Stimulated activated CD4-positive, alpha-beta T cell treated with anti-CD3 and anti-CD28 coated beads, TNF-alpha, amount 100 ng/mL, for 24 hours (primary cell): ENCODE data around the gene GET3.
"Not testable (repeated sequence)": the region's sequence is repeated elsewhere in the genome, so short reads cannot be mapped to it uniquely, and the experiment has no call there.

ENCODE experiments used
- DNase-seq, 3 experiments: peaks; one replicate each; pipeline ENCODE4 v3.0.0-alpha.2; 2020; ENCODE audit warnings: low read depth in 3 of 3

The GET3 gene

DNA sequence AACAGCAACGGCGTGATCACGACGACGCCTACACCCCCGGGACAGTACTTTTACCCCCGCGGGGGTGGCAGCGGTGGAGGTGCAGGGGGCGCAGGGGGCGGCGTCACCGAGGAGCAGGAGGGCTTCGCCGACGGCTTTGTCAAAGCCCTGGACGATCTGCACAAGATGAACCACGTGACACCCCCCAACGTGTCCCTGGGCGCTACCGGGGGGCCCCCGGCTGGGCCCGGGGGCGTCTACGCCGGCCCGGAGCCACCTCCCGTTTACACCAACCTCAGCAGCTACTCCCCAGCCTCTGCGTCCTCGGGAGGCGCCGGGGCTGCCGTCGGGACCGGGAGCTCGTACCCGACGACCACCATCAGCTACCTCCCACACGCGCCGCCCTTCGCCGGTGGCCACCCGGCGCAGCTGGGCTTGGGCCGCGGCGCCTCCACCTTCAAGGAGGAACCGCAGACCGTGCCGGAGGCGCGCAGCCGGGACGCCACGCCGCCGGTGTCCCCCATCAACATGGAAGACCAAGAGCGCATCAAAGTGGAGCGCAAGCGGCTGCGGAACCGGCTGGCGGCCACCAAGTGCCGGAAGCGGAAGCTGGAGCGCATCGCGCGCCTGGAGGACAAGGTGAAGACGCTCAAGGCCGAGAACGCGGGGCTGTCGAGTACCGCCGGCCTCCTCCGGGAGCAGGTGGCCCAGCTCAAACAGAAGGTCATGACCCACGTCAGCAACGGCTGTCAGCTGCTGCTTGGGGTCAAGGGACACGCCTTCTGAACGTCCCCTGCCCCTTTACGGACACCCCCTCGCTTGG is 55.0 kb downstream of the GET3 start:
- DNase-seq = peak in 1 of 3 experiments; percentile 72

DNA sequence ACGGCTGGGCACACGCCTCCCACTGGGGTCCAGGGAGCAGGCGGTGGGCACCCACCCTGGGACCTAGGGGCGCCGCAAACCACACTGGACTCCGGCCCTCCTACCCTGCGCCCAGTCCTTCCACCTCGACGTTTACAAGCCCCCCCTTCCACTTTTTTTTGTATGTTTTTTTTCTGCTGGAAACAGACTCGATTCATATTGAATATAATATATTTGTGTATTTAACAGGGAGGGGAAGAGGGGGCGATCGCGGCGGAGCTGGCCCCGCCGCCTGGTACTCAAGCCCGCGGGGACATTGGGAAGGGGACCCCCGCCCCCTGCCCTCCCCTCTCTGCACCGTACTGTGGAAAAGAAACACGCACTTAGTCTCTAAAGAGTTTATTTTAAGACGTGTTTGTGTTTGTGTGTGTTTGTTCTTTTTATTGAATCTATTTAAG is 55.6 kb downstream of the GET3 start:
- DNase-seq = no peak

DNA sequence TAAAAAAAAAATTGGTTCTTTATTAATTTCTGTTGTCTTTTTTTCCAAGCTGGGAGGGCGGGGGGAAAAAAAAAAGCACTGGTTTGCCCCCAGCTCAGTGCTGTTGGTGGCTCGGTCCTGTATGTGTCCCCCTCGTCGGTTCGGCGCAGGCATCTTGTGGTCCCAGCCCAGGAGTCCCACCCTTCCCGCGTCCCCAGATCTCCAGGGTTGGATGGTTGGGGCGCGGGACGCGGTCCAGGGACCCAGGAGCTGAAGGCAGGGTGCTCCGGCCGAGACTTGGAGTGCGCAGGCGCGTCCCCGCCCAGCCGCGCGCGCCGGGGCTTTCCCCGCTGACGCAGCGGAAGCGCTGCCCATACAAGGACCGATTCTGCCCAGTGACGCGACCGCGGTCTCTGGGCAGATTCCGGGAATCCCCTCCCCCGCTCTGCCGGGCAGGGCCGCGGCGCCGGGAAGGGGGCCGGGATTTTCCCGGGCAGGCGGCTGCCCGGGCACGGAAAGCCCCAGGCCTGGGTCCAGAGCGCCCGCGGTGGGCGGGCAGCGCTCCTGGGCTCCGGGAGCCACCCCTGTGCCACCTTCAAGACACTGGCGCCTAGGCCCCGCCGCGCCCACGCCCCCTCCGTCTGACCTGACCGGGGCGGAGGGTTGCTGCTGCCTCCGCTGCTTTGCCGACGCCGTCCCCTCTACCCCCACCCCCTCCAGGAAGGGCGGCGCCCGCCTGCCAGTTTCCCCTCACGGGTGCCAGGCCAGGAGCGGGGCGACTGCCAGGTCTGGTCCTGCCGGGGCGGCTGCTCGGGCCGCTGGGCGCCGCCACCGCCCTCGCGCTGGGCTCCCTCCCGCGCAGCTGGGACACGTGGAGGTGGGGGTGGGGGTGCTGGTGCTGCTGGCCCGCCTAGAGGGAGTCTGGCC is 56.2 kb downstream of the GET3 start:
- peak; percentile 81 to 90 (median 87) for DNase-seq

DNA sequence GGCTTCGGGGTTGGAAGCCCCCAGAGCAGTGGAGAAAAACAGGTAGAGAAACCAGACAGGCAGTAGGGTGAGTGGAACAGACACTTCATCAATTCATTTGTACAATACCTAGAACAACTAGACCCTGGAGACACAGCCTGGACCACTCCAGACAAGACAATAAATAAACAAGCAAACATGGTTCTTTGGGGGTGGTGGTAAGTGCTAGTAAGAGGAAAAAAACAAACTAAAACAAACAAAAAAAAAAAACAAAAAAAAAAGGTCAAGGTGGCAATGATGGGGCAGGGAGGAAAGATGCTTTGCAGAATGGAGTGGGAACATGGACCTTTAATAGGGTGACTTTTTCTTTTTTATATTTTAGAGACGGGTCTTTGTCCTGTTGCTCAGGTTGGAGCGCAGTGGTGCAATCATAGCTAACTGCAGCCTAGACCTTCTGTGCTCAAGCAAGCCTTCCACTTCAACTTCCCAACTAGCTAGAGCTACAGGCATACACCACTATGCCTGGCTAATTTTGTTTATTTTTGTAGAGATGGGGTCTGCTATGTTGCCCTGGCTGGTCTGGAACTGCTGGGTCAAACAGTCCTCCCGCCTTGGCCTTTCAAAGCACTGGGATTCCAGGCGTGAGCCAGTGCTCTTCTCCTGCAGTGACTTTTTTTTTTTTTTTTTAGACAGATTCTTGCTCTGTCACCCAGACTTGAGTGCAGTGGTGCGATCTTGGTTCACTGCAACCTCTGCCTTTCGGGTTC is 57.1 kb downstream of the GET3 start:
- no peak for DNase-seq

DNA sequence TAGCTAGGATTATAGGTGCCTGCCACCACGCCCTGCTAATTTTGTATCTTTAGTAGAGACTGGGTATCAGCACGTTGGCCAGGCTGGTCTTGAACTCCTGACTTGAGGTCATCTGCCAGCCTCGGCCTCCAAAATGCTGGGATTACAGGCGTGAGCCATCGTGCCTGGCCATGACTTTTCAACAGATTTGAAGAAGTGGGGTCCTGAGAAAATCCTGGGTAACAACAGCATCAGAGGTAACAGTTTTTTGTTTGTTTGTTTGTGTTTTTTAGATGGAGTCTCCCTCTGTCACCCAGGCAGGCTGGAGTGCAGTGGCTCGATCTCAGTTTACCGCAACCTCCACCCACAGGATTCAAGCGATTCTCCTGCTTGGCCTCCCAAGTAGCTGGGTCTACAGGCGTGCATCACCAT is 57.7 kb downstream of the GET3 start:
- DNase-seq = no peak

DNA sequence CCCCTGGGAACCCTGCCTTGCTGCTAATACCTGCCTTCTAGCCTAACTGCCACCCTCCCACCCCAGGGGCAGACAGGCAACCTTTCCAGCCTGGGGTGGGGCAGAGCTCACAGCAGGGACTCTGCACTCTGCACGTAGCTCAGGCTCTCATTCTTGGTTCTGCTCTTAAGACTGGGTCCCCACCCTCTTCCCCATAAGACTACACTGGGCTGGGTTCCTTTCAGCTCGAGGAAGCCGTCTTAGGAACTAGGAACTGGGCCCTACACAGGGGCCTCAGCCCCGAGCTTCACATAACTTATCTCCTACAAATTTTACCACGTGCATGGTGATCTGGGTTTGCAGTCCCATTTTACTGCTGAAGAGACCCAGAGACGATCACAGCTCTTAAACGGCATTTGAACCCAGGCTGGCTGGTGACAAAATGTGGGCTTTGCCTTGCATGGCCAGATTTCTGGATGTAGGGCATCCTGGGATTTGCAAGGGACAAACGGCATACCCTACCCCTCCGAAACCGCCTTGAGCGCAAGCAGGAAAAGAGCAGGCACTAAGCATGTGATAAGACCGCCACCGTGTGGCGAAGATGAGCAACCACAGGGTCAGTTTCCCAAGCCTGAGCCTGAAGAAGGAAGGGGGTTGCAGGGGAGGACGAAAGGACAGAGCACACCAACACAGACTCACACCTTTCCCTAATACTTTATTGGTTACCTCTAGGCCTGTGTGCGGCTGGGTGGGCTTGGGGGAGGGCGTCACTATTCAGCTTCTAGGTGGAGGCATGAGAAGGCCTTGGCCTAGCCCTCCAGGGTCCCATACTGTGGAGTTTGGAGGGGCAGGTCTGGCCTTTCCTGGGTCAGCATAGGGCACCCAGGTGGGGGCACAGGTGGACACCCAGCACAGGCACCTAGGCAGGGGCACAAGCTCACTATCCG is 59.1 kb downstream of the GET3 start:
- DNase-seq = peak in 1 of 3 experiments; percentile 69

DNA sequence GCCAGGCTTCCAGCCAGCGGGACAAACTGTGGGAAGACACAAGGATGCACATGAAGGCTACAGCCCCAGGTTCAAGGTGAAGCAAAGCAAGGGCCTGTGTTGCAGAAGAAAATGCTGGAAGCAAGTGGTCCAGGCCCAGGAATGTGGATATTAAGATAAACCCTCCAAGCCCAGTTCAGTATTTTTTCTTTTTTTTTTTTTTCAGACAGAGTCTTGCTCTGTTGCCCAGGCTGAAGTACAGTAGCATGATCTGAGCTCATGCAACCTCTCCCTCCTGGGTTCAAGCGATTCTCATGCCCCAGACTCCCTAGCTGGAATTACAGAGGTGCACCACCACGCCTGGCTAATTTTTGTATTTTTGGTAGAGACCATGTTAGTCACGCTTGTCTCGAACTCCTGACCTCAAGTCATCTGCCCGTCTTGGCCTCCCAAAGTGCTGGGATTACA is 59.9 kb downstream of the GET3 start:
- DNase-seq = no peak

DNA sequence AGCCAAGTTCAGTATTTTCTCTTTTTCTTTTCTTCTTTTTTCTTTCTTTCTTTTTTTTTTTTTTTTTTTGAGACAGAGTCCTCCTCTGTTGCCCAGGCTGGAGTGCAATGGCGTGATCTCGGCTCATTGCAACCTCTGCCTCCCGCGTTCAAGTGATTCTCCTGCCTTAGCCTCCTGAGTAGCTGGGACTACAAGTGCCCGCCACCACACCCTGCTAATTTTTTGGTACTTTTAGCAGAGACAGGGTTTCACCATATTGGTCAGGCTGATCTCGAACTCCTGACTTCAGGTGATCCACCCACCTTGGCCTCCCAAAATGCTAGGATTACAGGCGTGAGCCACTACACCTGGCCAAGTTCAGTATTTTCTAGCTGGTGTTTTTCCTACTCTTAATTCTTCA is 60.3 kb downstream of the GET3 start:
- not testable (repeated sequence) for DNase-seq
